Suppressor macrophage (primary cell): ENCODE measurements around the gene MYO3B.
"Not testable (repeated sequence)": the region's sequence is repeated elsewhere in the genome, so short reads cannot be mapped to it uniquely, and the experiment has no call there.

ENCODE experiments used
- DNase-seq, 4 experiments: peaks; one replicate each; pipeline ENCODE4 v3.0.0-alpha.2; 2020 to 2022

MYO3B gene

GRCh38 chr2:170517538-170517937 is 339.6 kb downstream of the MYO3B start:
- DNase-seq: no peak

- no peak for DNase-seq
Measured at GRCh38 chr2:170518911-170519310, 341.0 kb downstream of the MYO3B start.

- DNase-seq: no peak
Measured at GRCh38 chr2:170521299-170521698, 343.4 kb downstream of the MYO3B start.

GRCh38 chr2:170523506-170523905 is 345.6 kb downstream of the MYO3B start:
- DNase-seq: no peak

- DNase-seq: no peak
Measured at GRCh38 chr2:170524828-170525565, 347.1 kb downstream of the MYO3B start.

GRCh38 chr2:170525566-170525900 is 347.6 kb downstream of the MYO3B start:
- DNase-seq: no peak

GRCh38 chr2:170530284-170530745 is 352.4 kb downstream of the MYO3B start:
- DNase-seq: no peak

- no peak for DNase-seq
Measured at GRCh38 chr2:170530803-170531564, 353.0 kb downstream of the MYO3B start.

- no peak for DNase-seq
Measured at GRCh38 chr2:170531876-170532275, 353.9 kb downstream of the MYO3B start.

GRCh38 chr2:170533156-170533555 is 355.2 kb downstream of the MYO3B start:
- no peak for DNase-seq

- DNase-seq: no peak
Measured at GRCh38 chr2:170535552-170535951, 357.6 kb downstream of the MYO3B start.

GRCh38 chr2:170544817-170545216 is 366.9 kb downstream of the MYO3B start:
- DNase-seq: no peak

GRCh38 chr2:170548304-170548703 is 370.4 kb downstream of the MYO3B start:
- no peak for DNase-seq

GRCh38 chr2:170550501-170550900 is 372.6 kb downstream of the MYO3B start:
- no peak for DNase-seq

- DNase-seq: not testable (repeated sequence)
Measured at GRCh38 chr2:170551899-170552298, 374.0 kb downstream of the MYO3B start.

GRCh38 chr2:170553748-170554147 is 375.8 kb downstream of the MYO3B start:
- peak in 1 of 4 experiments; percentile 10 for DNase-seq

- DNase-seq: no peak
Measured at GRCh38 chr2:170554278-170554955, 376.5 kb downstream of the MYO3B start.

- no peak for DNase-seq
Measured at GRCh38 chr2:170562928-170563327, 385.0 kb downstream of the MYO3B start.

- DNase-seq: no peak
Measured at GRCh38 chr2:170563401-170563800, 385.5 kb downstream of the MYO3B start.

GRCh38 chr2:170566138-170566537 is 388.2 kb downstream of the MYO3B start:
- DNase-seq: no peak

- no peak for DNase-seq
Measured at GRCh38 chr2:170567429-170567828, 389.5 kb downstream of the MYO3B start.

GRCh38 chr2:170568511-170568910 is 390.6 kb downstream of the MYO3B start:
- no peak for DNase-seq

GRCh38 chr2:170571612-170572011 is 393.7 kb downstream of the MYO3B start:
- DNase-seq: no peak

- no peak for DNase-seq
Measured at GRCh38 chr2:170573671-170574070, 395.7 kb downstream of the MYO3B start.
